T-helper 1 cell (primary cell): ENCODE results near the gene HNRNPDL.
"Not testable (repeated sequence)": the region's sequence is repeated elsewhere in the genome, so short reads cannot be mapped to it uniquely, and the experiment has no call there.

ENCODE experiments used
- DNase-seq, 5 donors: peaks; one replicate each; pipeline ENCODE4 v3.0.0-alpha.2; 2012 to 2020
- total RNA-seq, 4 donors: gene quantifications; one replicate each; lab custom pipeline; 2026; lab: John Stamatoyannopoulos, UW

The HNRNPDL gene
- 519 to 689 (median 612) reads per million in 4 donors for total RNA-seq

DNA sequence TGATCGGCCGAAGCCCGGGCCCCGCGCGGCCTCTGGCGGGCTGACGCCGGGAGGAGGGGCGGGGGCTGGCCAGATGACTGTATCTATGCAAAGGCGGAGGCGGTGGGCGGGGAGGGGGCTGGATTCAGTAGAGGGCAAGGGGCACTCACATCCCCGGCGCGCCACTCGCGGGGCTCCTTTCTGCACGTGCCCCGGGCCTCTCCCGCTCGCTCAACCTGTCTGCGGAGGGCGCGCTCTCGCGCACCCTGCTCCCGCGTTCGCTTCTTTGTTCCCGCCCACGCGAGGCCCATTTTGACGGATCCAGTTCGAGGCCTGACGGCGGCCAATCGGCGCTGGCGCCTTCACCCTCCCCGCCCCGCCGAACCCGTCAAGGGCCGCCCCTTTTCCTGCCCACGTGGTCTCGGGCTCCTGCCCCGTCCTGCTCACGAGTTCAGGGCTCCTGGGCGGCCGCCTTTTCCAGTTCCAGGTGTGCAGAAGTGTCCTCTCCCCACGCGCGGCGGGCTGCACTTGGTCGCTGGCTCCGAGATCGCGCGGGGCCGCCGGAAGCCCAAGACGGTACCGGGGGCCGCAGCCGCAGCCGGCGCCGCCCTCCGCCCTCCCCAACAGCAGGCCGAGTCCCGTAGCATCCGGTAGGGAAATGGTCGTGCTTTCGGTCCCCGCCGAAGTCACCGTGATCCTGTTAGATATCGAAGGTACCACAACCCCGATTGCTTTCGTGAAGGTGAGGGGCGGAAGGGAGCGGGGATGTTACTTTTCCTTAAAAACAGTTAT, at the start of gene HNRNPDL, which contains the start of gene ENOPH1:
TSS of gene HNRNPDL (minus strand) at position 270 of the 771 bp plus-strand sequence. CDS start 772 bp downstream, outside the sequence.
TSS of gene ENOPH1 (plus strand) at position 398 of the 771 bp plus-strand sequence. CDS start at position 638, 240 bp downstream.
- DNase-seq, result peak; percentile 90 to 96 (median 95)

DNA sequence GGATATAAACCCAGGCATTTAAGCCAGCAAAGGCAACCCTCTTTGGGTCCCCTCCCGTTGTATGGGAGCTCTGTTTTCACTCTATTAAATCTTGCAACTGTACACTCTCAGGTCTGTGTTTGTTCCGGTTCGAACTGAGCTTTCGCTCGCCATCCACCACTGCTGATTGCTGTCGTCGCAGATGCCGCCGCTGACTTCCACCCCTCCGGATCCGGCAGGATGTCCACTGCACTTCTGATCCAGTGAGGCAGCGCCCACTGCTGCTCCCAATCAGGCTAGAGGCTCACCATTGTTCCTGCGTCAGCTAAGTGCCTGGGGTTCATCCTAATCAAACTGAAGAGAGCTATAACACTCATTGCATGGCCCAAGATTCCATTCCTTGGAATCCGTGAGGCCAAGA, 49.3 kb upstream of the HNRNPDL start:
- no peak for DNase-seq

DNA sequence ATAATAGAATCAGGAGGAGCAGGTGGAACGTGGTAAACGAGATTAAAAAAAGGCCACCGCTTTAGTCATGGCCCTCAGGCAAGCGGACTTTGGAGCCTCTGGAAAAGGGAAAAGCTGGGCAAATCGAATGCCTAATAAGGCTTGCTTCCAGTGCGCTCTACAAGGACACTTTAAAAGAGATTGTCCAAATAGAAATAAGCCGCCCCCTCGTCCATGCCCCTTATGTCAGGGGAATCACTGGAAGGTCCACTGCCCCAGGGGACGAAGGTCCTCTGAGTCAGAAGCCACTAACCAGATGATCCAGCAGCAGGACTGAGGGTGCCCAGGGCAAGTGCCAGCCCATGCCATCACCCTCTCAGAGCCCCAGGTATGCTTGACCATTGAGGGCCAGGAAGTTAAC, 47.2 kb upstream of the HNRNPDL start:
- not testable (repeated sequence) for DNase-seq

DNA sequence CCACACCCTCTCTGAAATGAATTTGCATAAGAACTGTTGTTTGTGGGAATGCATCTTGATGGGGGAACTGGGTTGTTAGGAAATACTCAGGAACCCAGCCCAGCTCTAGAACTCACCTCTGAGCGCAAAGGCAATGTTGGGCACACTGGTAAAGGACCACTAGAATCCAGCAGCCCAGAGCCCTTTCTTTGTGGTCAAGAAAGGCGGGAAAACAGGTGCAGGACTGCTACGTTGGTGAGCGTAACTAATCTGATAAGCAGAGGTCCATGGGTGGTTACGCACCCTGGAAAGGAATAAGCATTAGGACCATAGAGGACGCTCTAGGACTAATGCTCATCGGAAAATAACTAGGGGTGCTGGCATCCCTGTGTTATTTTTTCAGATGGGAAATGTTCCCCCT, 45.7 kb upstream of the HNRNPDL start:
- not testable (repeated sequence) for DNase-seq

DNA sequence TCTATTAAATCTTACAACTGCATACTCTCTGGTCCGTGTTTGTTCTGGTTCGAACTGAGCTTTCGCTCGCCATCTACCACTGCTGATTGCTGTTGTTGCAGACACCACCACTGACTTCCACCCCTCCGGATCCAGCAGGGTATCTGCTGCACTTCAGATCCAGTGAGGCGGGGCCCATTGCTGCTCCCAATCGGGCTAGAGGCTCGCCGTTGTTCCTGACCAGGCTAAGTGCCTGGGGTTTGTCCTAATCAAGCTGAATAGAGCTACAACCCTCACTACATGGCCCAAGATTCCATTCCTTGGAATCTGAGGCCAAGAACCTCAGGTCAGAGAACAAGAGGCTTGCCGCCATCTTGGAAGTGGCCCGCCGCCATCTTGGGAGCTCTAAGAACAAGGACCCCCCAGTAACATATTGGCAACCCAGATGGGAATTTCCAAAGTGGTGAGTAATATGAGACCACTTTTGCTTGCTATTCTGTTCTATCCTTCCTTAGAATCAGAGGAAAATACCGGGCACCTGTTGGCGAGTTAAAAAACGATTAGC, 43.4 kb upstream of the HNRNPDL start:
- no peak for DNase-seq

DNA sequence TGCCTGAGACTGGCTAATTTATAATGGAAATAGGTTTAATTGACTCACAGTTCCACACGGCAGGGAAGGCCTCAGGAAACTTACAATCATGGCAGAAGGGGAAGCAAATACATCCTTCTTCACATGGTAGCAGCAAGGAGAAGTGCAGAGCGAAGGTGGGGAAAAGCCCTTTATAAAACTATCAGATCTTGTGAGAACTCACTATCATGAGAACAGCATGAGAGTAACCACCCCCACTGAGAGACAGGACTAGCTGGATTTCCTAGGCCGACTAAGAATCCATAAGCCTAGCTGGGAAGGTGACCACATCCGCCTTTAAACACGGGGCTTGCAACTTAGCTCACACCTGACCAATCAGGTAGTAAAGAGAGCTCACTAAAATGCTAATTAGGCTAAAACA, 42.8 kb upstream of the HNRNPDL start:
- not testable (repeated sequence) for DNase-seq

DNA sequence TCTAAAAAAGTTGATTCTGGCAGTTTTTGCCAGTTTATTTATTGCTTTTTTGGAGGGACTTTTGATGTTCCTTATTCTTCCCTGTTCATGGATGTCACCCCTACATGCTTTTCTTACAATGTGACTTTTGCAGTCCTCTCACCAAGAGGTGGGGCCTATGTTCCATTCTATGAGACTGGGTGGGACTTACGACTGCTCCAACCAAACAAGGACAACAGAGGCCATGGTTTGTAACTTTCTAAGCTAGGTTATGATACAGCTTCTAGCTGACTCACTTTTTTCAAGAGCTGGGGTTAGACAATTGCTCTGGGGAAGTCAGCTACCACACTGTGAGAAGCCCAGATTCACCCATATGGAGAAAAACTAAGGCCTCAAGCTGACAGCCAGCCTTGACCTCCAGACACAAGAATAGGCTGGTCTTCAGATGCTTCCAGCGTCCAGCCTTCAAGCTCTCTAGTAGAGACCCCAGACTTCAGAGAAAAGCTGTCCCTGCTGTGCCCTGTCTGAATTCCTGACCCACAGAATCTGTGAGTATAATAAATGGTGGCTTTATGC, 39.6 kb upstream of the HNRNPDL start:
- DNase-seq, result no peak

DNA sequence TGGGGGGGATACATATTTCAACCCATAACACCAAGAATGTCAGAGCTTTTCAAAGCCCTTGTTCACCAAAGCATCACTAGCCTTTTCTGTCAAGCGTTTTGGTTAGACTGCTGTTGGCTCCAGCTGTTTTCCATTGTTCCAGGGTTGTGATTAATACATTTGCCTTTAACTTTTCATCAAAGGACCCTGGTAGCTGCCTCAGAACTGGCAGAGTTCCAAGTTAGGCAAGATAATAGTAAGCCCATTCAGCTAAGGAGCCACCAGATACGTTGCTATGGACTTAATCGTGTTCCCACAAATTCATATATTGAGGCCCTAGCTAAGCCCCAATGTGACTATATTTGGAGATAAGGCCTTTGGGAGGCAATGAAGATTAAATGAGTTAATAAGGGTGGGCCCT, 37.2 kb upstream of the HNRNPDL start:
- DNase-seq, result no peak

DNA sequence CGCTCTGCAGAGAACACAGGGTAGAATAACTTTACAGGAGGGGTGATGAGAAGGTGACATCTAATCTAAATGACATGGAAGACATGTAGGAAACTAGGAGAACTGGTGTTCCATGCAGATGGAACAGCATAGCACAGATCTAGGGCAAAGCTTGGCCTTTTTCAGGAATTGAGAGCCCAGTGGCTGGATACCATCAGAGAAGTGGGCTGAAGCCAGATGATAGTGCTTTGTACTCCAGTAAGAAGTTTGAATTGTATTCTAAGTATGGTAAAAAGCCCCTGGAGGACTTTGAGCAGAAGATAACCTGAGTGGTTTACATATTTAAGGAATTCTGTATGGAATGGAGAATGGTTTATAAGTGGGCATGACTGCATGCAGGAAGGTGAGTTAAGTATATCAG, 33.0 kb upstream of the HNRNPDL start:
- no peak for DNase-seq

DNA sequence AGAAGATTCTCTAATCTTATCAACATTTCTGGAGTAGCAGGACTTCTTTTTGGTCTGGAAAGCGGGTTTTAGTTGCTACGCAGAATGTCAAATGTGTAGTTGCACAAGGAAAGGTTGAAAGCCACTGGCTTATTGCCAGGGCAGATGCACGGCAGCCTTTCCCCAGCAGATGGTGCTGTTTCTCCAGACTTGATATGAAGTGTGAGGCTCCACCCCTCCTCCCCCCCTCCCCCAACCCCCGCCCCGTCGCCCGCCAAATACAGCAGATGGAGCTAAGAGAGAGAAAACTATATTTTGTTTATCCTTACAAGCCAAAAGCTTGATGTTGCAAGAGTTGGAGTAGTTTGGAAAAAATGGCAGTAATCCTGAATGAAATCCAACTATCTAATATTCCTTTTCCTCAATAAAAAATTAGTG, 32.2 kb upstream of the HNRNPDL start:
- DNase-seq, result peak; percentile 57 to 82 (median 73)

DNA sequence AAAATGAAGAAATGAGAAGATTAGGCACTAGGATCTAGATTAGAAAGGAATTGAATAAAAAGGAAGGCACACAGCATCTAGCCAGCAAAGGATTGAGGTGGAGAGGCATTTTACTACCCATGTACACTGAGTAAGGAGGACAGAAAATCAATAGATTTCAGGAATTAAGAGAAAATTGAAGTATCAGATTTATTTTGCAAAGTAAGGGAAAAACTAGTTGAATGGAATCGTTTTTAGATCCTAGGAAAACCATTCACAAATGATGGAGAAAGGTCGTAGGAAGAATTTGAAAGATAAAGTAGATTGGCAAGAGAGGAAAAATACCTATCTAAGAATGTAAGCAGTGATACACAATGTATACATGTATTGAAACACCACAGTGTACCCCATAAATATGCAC, 31.4 kb upstream of the HNRNPDL start:
- no peak for DNase-seq

DNA sequence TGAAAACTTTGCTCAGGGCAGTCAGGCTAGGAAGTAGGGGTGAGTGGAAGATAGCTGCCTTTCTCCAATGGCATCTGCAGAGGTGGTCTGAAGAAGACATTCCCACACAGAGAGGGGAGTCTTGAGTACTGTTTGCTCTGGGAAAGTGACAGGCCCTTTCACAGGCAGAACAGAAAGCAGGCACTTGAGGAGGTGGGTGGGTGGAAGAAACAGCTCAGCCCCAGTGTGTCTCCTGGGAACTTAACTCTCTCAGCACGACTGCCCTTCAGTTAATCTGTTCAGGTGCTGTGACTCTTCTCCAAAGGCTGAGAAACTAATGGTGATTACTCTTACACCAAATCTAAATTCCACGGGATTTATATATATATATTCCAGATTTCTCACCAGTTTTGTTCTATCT, 28.5 kb upstream of the HNRNPDL start:
- no peak for DNase-seq

DNA sequence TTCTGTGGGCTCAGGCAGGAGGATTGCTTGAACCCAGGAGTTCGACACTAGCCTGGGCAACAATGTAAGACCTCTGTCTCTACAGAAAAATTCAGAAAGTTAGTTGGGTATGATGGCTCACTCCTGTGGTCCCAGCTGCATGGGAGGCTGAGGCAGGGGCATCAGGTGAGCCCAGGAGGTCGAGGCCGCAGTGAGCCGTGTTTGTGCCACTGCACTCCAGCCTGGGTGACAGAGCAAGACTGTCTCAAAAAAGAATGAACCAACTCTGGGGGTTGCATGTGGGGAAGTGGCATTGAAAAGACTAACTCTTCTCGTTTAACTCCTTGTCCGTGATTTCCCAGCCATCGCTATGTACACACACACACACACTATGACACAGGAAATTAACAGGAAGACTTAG, 27.0 kb upstream of the HNRNPDL start:
- no peak for DNase-seq

DNA sequence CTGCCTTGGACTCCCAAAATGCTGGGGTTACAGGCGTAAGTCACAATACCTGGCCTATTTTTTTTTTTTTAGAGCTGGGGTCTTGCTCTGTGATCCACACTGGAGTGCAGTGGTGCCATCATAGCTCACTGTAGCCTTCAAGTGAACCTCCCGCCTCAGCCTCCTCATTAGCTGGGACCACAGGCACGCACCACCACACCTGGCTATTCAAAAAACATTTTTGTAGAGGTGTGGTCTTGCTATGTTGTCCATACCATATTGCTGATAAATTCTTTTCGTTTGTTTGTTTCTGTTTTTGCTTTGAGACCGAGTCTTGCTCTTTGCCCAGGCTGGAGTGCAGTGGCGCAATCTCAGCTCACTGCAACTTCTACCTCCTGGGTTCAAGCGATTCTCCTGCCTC, 21.8 kb upstream of the HNRNPDL start:
- DNase-seq, result no peak

DNA sequence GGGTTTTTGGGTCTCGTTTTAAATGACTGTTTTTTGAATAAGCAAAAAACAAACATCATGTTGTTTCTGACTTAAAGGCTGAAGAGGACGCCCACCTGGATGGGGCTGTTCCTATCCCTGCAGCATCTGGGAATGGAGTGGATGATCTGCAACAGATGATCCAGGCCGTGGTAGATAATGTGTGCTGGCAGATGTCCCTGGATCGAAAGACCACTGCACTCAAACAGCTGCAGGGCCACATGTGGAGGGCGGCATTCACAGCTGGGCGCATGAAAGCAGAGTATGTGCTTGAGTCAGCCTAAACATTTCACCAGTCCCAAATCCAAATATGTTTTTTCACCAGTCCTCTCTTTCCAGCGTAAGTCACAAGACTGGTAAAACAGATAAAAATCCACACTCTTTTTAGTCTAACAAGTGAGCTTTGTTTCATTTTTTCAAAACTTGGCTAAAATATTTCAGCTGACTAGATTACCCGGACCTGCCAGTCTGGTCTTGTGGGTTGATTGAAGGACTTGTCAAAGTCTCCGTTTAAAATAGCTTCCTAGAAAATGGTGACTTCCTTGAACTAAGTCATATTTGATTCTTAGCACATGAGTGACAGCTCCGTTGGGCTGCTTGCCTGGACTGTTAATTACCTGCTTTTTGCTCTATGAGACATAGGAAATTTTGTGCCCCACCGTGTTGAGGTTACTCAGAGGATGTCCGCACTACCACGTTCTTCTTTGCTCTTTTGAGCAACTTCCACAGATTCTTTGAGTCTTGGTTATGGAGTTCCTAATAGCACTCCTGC, 20.9 kb upstream of the HNRNPDL start:
- DNase-seq, result no peak

DNA sequence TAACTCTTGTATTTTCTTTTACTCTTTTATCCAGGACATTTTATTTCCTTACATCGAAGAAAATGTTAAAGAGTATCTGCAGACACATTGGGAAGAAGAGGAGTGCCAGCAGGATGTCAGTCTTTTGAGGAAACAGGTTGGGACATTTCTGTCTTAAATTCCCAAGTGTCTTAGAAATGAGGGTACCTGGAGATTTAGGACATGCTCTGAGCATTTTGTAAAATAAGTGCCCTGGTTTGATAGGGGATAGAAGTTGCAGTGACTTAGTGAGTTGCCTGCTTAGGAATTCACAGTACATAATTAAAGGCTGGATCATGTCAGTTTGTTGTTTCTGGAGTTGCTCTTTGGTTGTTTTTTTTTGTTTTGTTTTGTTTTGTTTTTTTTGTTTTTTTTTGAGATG, 17.6 kb upstream of the HNRNPDL start:
- no peak for DNase-seq

DNA sequence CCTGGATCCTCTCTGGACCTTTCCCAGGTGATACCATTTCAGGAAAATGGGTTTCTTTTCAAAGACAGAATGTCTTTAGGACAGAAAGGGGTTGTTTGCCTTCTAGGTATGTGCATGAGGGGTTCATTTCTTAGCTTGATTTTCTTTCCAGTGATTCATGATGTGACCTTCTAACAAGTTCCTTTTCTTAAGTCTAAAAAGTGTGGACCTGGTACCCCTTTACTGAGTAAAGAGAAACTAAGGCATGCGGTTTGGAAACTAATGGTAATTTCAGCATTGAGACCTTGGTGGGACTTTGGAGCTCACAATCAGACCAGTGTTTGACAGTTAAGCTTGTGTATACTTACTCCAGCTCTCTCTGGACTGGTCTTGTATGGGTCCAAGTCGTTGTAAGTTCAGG, 8.8 kb upstream of the HNRNPDL start:
- no peak for DNase-seq

DNA sequence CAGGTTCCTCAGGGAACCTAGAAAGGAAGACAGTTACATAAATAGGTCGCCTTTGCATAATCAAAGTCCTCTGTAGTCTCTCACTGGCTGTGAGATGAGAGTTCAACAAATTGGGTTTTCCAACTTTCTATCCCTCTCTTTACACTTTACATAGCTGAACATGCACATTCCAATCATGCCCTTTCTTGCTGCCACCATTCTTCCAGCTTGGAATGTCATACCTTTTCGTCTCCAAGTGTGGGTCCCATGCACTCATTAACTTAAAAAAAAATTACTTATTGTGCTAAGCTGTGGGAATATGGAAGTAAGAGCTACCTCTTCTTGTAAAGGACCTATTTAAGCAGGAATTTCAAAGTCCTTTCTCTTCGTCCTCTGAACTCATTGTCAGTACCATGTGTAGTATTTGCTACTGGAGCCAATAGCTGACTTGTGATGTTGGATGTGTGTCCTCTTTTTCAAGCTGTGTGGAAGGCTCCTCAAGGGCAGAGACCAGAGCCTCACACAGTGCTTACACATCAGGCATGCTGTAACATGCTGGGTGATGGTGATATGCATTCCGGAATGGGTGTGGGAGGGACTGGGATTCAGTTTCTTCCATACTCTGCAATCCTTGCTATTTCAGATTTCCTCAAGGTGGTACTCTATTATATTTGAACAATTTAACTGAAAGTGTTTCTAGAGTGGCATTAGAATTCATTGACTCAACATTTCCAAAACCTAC, 7.2 kb upstream of the HNRNPDL start:
- no peak for DNase-seq

DNA sequence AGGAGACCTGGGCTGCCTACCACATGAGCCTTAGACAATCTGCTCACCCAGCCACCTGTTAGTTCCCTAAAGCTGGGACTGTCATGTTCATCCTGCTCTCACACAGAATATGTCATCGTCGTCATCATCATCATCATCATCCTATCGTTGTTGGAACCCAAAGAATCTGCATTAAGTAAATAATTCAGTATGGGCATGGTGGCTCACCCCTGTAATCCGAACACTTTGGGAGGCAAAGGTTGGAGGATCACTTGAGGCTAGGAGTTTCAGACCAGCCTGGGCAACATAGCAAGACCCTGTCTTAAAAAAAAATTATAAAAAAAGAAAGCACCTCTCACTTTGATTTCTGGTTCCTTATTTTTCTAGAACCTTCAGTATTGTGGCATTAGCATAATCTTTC, 6.5 kb upstream of the HNRNPDL start:
- DNase-seq, result no peak

DNA sequence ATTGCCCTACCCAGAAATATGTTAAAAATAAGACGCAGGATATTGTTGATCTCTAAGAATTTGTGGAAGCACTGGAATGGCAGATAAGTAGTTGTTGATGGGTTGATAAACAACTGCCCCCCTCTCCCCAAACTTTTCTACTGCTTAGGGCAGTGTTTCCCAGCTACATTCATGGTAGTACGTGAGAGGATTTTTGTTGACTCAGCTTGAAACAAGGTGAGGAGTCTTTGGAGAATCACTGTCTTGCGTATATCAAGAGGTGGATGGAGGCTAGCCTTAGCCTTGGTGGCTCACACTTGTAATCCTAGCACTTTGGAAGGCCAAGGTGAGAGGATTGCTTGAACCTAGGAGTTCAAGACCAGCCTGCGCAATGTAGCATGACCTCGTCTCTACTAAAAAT, 5.9 kb upstream of the HNRNPDL start:
- no peak for DNase-seq

DNA sequence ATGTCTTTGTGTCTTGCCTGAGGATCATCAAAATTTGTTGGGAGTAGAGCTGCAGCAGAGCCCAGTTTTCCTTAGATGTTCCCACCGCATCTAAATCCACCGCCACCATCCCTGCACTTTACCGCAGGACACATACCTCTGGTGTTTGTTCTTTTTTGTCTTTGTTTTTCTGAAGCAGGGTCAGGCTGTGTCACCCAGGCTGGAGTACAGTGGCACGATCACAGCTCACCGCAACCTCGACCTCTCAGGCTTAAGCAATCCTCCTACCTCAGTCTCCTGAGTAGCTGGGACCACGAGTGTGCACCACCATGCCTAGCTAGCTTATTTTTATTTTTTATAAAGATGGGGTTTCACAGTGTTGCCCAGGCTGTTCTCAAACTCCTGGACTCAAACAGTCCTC, 4.7 kb upstream of the HNRNPDL start:
- DNase-seq, result no peak

DNA sequence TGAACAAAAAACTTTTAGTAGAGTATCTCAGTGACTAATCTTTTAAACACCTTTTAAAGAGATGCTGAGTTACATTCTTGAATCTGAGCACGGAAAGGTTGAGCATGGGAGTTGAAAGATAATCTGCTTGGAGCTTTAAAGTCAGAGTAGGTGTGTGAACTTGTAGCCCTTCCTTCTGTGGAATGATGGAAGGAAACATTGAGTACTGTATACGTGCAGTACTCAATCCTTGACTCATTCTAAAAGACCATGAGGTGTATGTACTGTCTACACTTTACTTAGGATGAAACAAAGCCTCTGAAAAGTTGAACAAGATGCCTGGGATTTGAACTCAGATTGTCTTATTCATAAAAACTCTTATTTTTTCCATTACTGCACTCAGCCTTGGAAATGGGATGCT, 3.5 kb upstream of the HNRNPDL start:
- DNase-seq, result no peak

DNA sequence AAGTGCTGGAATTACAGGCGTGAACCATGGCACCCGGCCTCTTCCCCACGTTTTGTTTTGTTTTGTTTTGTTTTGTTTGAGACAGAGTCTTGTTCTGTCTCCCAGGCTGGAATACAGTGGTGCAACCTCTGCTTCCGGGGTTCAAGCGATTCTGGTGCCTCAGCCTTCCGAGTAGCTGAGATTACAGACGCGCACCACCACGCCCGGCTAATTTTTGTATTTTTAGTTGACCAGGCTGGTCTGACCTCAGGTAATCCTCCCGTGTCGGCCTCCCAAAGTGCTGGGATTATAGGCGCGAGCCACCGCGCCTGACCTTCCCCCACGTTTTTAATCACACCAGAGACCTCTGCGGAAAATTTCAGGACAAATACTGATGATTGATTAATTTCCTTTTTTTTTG, 2.3 kb upstream of the HNRNPDL start:
- DNase-seq, result no peak
